ENCODE measurements around the gene SPEG. TPM values are rescaled to one million over a fixed set of nuclear protein-coding genes. Genes with fewer than 3 reads are reported as not detected.

SPEG gene
- total RNA-seq, 3 donors from 2014 or later (not counting 1 experiment from before 2014, with no cell fraction given), result 0.35 to 1.5 (median 1.2) TPM

DNA sequence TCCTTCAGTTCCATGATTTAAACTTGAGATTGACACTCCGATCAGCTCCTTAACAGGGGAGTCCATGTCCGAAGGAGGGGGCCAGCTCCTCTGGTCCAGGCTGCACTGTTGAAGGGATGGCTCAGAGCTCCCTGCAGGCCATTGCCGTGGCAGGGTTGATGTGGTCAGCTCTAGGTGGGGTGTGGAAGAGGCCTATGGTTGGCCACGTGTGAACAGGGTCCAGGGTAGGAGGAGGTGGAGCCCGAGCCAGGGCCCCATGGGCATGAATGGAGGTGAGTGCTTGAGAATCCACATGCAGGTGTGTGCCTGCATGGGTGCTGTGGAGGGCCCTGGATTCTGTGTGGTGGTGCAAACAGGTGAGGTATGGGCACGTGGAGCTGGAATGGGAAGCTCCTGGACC is 1.1 kb downstream of the SPEG start:
- intact Hi-C loops (cut with micrococcal nuclease), result no loop called here
- Histone ChIP-seq H3K36me3 (ENCODE audit: control insufficient read depth, insufficient read depth, low read length) (no peaks in the 10 kb centered on the region), H3K9me3 (ENCODE audit: control insufficient read depth, insufficient read depth, low read length) (no peaks in the 10 kb centered on the region), H3K27ac (ENCODE audit: low read length) (no peak overlapping the region), H3K4me3 (ENCODE audit: low read length) (no peak overlapping the region), H3K4me1 (ENCODE audit: control insufficient read depth, insufficient read depth, low read length) (no peaks in the 10 kb centered on the region), H3K27me3 (ENCODE audit: control insufficient read depth, insufficient read depth, low read length) (peaks cover 10% of the 10 kb centered on the region)
- DNase-seq (no peak), ATAC-seq (no peak)
- 74% methylated on average over 6 of the region's 6 CpGs for WGBS (ENCODE audit: insufficient coverage)
- Mint-ChIP-seq H3K36me3 (no peaks in the 10 kb centered on the region), H3K4me1 (peaks cover 0 to under 1% of the 10 kb centered on the region in 2 donors), H3K4me3 (no peak overlapping the region), H3K27me3 (ENCODE audit: low read depth in 2 of 2) (peaks cover 2 to 15% of the 10 kb centered on the region in 2 donors), H3K27ac (no peak overlapping the region), H3K9me3 (no peaks in the 10 kb centered on the region)
- TF ChIP-seq, protein P1, sequence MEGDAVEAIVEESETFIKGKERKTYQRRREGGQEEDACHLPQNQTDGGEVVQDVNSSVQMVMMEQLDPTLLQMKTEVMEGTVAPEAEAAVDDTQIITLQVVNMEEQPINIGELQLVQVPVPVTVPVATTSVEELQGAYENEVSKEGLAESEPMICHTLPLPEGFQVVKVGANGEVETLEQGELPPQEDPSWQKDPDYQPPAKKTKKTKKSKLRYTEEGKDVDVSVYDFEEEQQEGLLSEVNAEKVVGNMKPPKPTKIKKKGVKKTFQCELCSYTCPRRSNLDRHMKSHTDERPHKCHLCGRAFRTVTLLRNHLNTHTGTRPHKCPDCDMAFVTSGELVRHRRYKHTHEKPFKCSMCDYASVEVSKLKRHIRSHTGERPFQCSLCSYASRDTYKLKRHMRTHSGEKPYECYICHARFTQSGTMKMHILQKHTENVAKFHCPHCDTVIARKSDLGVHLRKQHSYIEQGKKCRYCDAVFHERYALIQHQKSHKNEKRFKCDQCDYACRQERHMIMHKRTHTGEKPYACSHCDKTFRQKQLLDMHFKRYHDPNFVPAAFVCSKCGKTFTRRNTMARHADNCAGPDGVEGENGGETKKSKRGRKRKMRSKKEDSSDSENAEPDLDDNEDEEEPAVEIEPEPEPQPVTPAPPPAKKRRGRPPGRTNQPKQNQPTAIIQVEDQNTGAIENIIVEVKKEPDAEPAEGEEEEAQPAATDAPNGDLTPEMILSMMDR (IDR thresholded peaks at IDR 0.05), result no peak

DNA sequence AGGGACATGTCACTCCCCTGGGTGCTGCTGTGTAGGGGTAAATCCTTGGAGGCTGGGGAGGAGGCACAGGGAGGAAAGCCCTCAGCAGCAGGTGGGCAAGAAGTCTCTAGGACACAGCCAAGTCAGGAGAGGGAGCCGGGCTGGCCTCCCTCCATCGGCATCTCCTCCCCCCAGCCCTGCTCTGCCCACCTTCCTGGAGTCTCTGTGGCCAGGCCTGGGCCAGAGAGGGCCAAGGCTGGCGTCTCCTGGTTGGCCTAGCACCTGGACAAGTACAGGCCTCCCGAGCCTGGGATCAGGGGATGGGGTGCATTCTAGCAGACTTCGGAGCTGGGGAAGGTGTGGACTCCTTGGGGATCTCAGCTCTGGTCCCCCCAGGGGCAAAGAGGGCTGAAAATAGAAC is 1.8 kb downstream of the SPEG start:
- no peaks in the 10 kb centered on the region for H3K9me3 ChIP-seq (ENCODE audit: control insufficient read depth, insufficient read depth, low read length)
- Mint-ChIP-seq H3K4me1 (peaks cover 8% of the 10 kb centered on the region in 2 donors), H3K4me3 (no peak overlapping the region), H3K27me3 (ENCODE audit: low read depth in 2 of 2) (peaks cover 10 to 23% of the 10 kb centered on the region in 2 donors), H3K9me3 (no peaks in the 10 kb centered on the region), H3K27ac (no peak overlapping the region), H3K36me3 (no peaks in the 10 kb centered on the region)
- H3K4me3 ChIP-seq (ENCODE audit: low read length), result no peak overlapping the region
- 88% methylated on average over 5 of the region's 5 CpGs for WGBS (ENCODE audit: insufficient coverage)
- intact Hi-C loops (cut with micrococcal nuclease), result no loop called here
- no peak for DNase-seq
- peaks cover 3% of the 10 kb centered on the region for H3K4me1 ChIP-seq (ENCODE audit: control insufficient read depth, insufficient read depth, low read length)
- ATAC-seq, result no peak
- TF ChIP-seq, protein P1 (IDR thresholded peaks at IDR 0.05), result no peak
- H3K27ac ChIP-seq (ENCODE audit: low read length), result no peak overlapping the region
- H3K27me3 ChIP-seq (ENCODE audit: control insufficient read depth, insufficient read depth, low read length), result peaks cover 18% of the 10 kb centered on the region
- H3K36me3 ChIP-seq (ENCODE audit: control insufficient read depth, insufficient read depth, low read length), result no peaks in the 10 kb centered on the region

- Histone ChIP-seq H3K27ac (ENCODE audit: low read length) (no peak overlapping the region), H3K9me3 (ENCODE audit: control insufficient read depth, insufficient read depth, low read length) (no peaks in the 10 kb centered on the region), H3K4me3 (ENCODE audit: low read length) (no peak overlapping the region), H3K36me3 (ENCODE audit: control insufficient read depth, insufficient read depth, low read length) (no peaks in the 10 kb centered on the region), H3K4me1 (ENCODE audit: control insufficient read depth, insufficient read depth, low read length) (peaks cover 4% of the 10 kb centered on the region), H3K27me3 (ENCODE audit: control insufficient read depth, insufficient read depth, low read length) (peaks cover 19% of the 10 kb centered on the region)
- peaks cover 8 to 10% of the 10 kb centered on the region in 2 donors for H3K4me1 Mint-ChIP-seq
- no peak overlapping the region for H3K27ac Mint-ChIP-seq
- intact Hi-C loops (cut with micrococcal nuclease), result no loop called here
- no peak for ATAC-seq
- no peak overlapping the region for H3K4me3 Mint-ChIP-seq
- peaks cover 11 to 25% of the 10 kb centered on the region in 2 donors for H3K27me3 Mint-ChIP-seq (ENCODE audit: low read depth in 2 of 2)
- 84% methylated on average over 3 of the region's 3 CpGs for WGBS (ENCODE audit: insufficient coverage)
- no peaks in the 10 kb centered on the region for H3K36me3 Mint-ChIP-seq
- TF ChIP-seq, protein P1 (IDR thresholded peaks at IDR 0.05), result no peak
- no peaks in the 10 kb centered on the region for H3K9me3 Mint-ChIP-seq
- DNase-seq, result no peak
These were observed 2.5 kb downstream of the SPEG start for GRCh38 chr2:219437141-219437540.

- peaks cover 14 to 29% of the 10 kb centered on the region in 2 donors for H3K27me3 Mint-ChIP-seq (ENCODE audit: low read depth in 2 of 2)
- H3K9me3 Mint-ChIP-seq, result no peaks in the 10 kb centered on the region
- H3K4me3 Mint-ChIP-seq, result no peak overlapping the region
- TF ChIP-seq, protein P1 (IDR thresholded peaks at IDR 0.05), result no peak
- intact Hi-C loops (cut with micrococcal nuclease), result no loop called here
- no peaks in the 10 kb centered on the region for H3K9me3 ChIP-seq (ENCODE audit: control insufficient read depth, insufficient read depth, low read length)
- ATAC-seq, result no peak
- 76% methylated on average over 5 of the region's 6 CpGs for whole genome bisulfite sequencing (ENCODE audit: insufficient coverage)
- H3K4me1 ChIP-seq (ENCODE audit: control insufficient read depth, insufficient read depth, low read length), result peaks cover 9% of the 10 kb centered on the region
- no peaks in the 10 kb centered on the region for H3K36me3 Mint-ChIP-seq
- DNase-seq, result no peak
- peaks cover 23% of the 10 kb centered on the region for H3K27me3 ChIP-seq (ENCODE audit: control insufficient read depth, insufficient read depth, low read length)
- H3K4me3 ChIP-seq (ENCODE audit: low read length), result no peak overlapping the region
- H3K27ac Mint-ChIP-seq, result no peak overlapping the region
- no peaks in the 10 kb centered on the region for H3K36me3 ChIP-seq (ENCODE audit: control insufficient read depth, insufficient read depth, low read length)
- H3K27ac ChIP-seq (ENCODE audit: low read length), result no peak overlapping the region
- H3K4me1 Mint-ChIP-seq, result peaks cover 12 to 15% of the 10 kb centered on the region in 2 donors
These were observed 3.1 kb downstream of the SPEG start for GRCh38 chr2:219437690-219438206.
